Activated CD4-positive, alpha-beta T cell treated with anti-CD3 and anti-CD28 coated beads, Interleukin-2, amount 50 U/mL, for 1 hour (primary cell): Measurements from ENCODE around the gene DDIAS.
A peak's percentile ranks its signal among the peaks of the same experiment; 100 is the strongest.
"Not testable (repeated sequence)": the region's sequence is repeated elsewhere in the genome, so short reads cannot be mapped to it uniquely, and the experiment has no call there.

Experiments
- DNase-seq: peaks from one replicate; pipeline ENCODE4 v3.0.0-alpha.2; 2020

The DDIAS gene

DNA sequence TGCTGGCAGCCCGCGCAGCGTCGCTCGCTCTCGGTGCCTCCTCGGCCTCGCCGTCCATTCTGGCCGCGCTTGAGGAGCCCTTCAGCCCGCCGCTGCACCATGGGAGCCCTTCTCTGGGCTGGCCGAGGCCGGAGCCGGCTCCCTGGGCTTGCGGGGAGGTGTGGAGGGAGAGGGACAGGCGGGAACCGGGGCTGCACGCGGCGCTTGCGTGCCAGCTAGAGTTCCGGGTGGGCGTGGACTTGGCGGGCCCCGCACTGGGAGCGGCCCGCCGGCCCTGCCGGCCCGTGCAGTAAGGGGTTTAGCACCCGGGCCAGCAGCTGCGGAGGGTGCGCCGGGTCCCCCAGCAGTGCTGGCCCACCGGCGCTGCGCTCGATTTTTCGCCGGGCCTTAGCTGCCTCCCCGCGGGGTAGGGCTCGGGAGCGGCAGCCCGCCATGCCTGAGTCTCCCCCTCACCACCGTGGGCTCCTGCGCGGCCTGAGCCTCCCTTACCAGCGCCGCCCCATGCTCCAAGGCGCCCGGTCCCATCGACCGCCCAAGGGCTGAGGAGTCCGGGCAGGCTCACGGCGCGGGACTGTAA, 69.1 kb downstream of the DDIAS start:
- DNase-seq: not testable (repeated sequence)

- peak; percentile 24 for DNase-seq
Measured at GRCh38 chr11:82971519-82971946, 70.0 kb downstream of the DDIAS start.

- DNase-seq: no peak
Measured at GRCh38 chr11:82972103-82972502, 70.6 kb downstream of the DDIAS start.

- no peak for DNase-seq
Measured at GRCh38 chr11:82974135-82974534, 72.6 kb downstream of the DDIAS start.

- DNase-seq: no peak
Measured at GRCh38 chr11:82974851-82975250, 73.3 kb downstream of the DDIAS start.

GRCh38 chr11:82975882-82976281, 74.3 kb downstream of the DDIAS start:
- DNase-seq: no peak

- DNase-seq: no peak
Measured at GRCh38 chr11:82976786-82977185, 75.2 kb downstream of the DDIAS start.

- no peak for DNase-seq
Measured at GRCh38 chr11:82978422-82979099, 77.0 kb downstream of the DDIAS start.

GRCh38 chr11:82979824-82980223, 78.3 kb downstream of the DDIAS start:
- DNase-seq: no peak

DNA sequence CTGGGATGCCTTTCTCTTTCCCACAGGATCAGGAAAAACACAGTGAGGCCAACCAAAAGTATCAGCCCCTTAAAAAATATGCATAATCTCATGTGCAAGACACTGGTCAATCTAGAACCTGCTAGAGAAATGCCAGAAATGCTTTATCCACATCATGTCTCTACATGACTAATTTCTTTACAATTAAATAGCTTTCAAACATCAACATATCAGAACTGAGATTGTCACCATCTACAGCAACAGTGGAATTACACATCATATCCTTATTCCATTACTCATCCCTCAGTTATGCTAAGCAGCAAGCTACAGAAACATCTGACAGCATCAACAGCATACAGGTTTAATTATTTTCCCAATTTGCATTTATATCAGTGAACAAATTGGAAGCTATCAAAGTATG, 78.8 kb downstream of the DDIAS start:
- DNase-seq: no peak

- no peak for DNase-seq
Measured at GRCh38 chr11:82980947-82981346, 79.4 kb downstream of the DDIAS start.

GRCh38 chr11:82981852-82982251, 80.3 kb downstream of the DDIAS start:
- DNase-seq: no peak
